H9 (cell line): ENCODE measurements around the gene PNPLA6. TPM values are rescaled to one million over a fixed set of nuclear protein-coding genes. Genes with fewer than 3 reads are reported as not detected.

Experiments
- DNase-seq: peaks from one replicate; pipeline ENCODE4 v3.0.0-alpha.2; 2017
- H2AFZ ChIP-seq: one replicate; pipeline ENCODE4 v1.6.1; 2013; ENCODE audit warnings: mild to moderate bottlenecking, low read length, control low read depth, moderate library complexity
- H2AK5ac ChIP-seq: 2 replicates; pipeline ENCODE4 v1.6.1; 2013; ENCODE audit warnings: low read length, control low read depth, mixed read lengths; ENCODE audit not compliant: insufficient read length
- H2BK120ac ChIP-seq: one replicate; pipeline ENCODE4 v1.6.1; 2013; ENCODE audit warnings: low read depth, mild to moderate bottlenecking, low read length, control low read depth, inconsistent platforms; ENCODE audit not compliant: poor library complexity, severe bottlenecking
- H2BK12ac ChIP-seq: 2 replicates; pipeline ENCODE4 v1.6.1; 2013; ENCODE audit warnings: low read length, control low read depth, mixed read lengths, low read depth; ENCODE audit not compliant: insufficient read length
- H2BK15ac ChIP-seq: 2 replicates; pipeline ENCODE4 v1.6.1; 2013; ENCODE audit warnings: low read depth, low read length, control low read depth
- H2BK20ac ChIP-seq: one replicate; pipeline ENCODE4 v1.6.1; 2013; ENCODE audit warnings: low read depth, mild to moderate bottlenecking, low read length, control low read depth, inconsistent platforms; ENCODE audit not compliant: poor library complexity, severe bottlenecking
- H2BK5ac ChIP-seq: 2 replicates; pipeline ENCODE4 v1.6.1; 2013; ENCODE audit warnings: low read length, control low read depth, mixed read lengths; ENCODE audit not compliant: insufficient read length
- H3K14ac ChIP-seq: 2 replicates; pipeline ENCODE4 v1.6.1; 2013; ENCODE audit warnings: low read length, control low read depth; ENCODE audit not compliant: insufficient read depth
- H3K18ac ChIP-seq: 2 replicates; pipeline ENCODE4 v1.6.1; 2013; ENCODE audit warnings: low read depth, mild to moderate bottlenecking, mixed read lengths, low read length, control low read depth; ENCODE audit not compliant: insufficient read length
- H3K23ac ChIP-seq: 2 replicates; pipeline ENCODE4 v1.6.1; 2013; ENCODE audit warnings: low read length, control low read depth, mixed read lengths, low read depth; ENCODE audit not compliant: insufficient read length
- H3K23me2 ChIP-seq: 2 replicates; pipeline ENCODE4 v1.6.1; 2013; ENCODE audit warnings: low read depth, mild to moderate bottlenecking, mixed read lengths, low read length, control low read depth; ENCODE audit not compliant: insufficient read length, poor library complexity, severe bottlenecking
- H3K27ac ChIP-seq: 2 replicates; pipeline ENCODE4 v1.5.1; 2013; ENCODE audit warnings: low read length, control low read depth, mixed read lengths, low read depth; ENCODE audit not compliant: insufficient read length
- H3K27me3 ChIP-seq: 2 replicates; pipeline ENCODE4 v1.6.1; 2013; ENCODE audit warnings: low read length, control low read depth, inconsistent platforms; ENCODE audit not compliant: insufficient read depth
- H3K4ac ChIP-seq: 2 replicates; pipeline ENCODE4 v1.6.1; 2013; ENCODE audit warnings: low read depth, mild to moderate bottlenecking, control low read depth, inconsistent platforms, low read length, moderate library complexity
- H3K4me1 ChIP-seq: 2 replicates; pipeline ENCODE4 v1.6.1; 2013; ENCODE audit warnings: low read length, control low read depth, inconsistent platforms; ENCODE audit not compliant: insufficient read depth
- H3K4me2 ChIP-seq: 2 replicates; pipeline ENCODE4 v1.6.1; 2013; ENCODE audit warnings: low read length, control low read depth, mixed read lengths; ENCODE audit not compliant: insufficient read length, insufficient read depth
- H3K56ac ChIP-seq: 2 replicates; pipeline ENCODE4 v1.6.1; 2013; ENCODE audit warnings: low read depth, mild to moderate bottlenecking, mixed read lengths, low read length, control low read depth; ENCODE audit not compliant: insufficient read length
- H3K79me1 ChIP-seq: 2 replicates; pipeline ENCODE4 v1.6.1; 2013; ENCODE audit warnings: low read depth, mild to moderate bottlenecking, moderate library complexity, low read length, control low read depth, inconsistent platforms; ENCODE audit not compliant: insufficient read depth, poor library complexity, severe bottlenecking
- H3K79me2 ChIP-seq: 2 replicates; pipeline ENCODE4 v1.6.1; 2013; ENCODE audit warnings: low read length, control low read depth, inconsistent platforms; ENCODE audit not compliant: insufficient read depth
- H3K9ac ChIP-seq: 2 replicates; pipeline ENCODE4 v1.6.1; 2013; ENCODE audit warnings: low read length, control low read depth, mixed read lengths; ENCODE audit not compliant: insufficient read length; ENCODE audit errors: extremely low read depth
- H3K9me3 ChIP-seq: one replicate; pipeline ENCODE4 v1.6.1; 2013; ENCODE audit warnings: low read depth, low read length, inconsistent platforms; ENCODE audit not compliant: control insufficient read depth
- H3T11ph ChIP-seq: one replicate; pipeline ENCODE4 v1.6.1; 2013; ENCODE audit warnings: mild to moderate bottlenecking, low read length, control low read depth, inconsistent platforms
- H4K20me1 ChIP-seq: one replicate; pipeline ENCODE4 v1.6.1; 2013; ENCODE audit not compliant: control insufficient read depth, insufficient read length, insufficient read depth
- H4K5ac ChIP-seq: 2 replicates; pipeline ENCODE4 v1.6.1; 2013; ENCODE audit warnings: low read depth, mild to moderate bottlenecking, mixed read lengths, low read length, control low read depth; ENCODE audit not compliant: insufficient read length
- H4K8ac ChIP-seq: replicated peaks from 2 replicates; pipeline ENCODE4 v1.6.1; 2013; ENCODE audit warnings: low read length, control low read depth, mixed read lengths, low read depth; ENCODE audit not compliant: insufficient read length
- H4K91ac ChIP-seq: 2 replicates; pipeline ENCODE4 v1.6.1; 2013; ENCODE audit warnings: low read depth, mild to moderate bottlenecking, moderate library complexity, mixed read lengths, low read length, control low read depth; ENCODE audit not compliant: insufficient read length
- H3K27ac Mint-ChIP-seq, 3 experiments: 2 replicates in 2 of 3; 3 replicates in 1 of 3; pipeline ENCODE4 v1.8.0; 2020 to 2021; ENCODE audit warnings: mixed read lengths in 3 of 3, mild to moderate bottlenecking in 1 of 3, moderate library complexity in 1 of 3
- H3K27me3 Mint-ChIP-seq: 2 replicates; pipeline ENCODE4 v1.8.0; 2021; ENCODE audit warnings: low read depth, mild to moderate bottlenecking, moderate library complexity, mixed read lengths
- H3K36me3 Mint-ChIP-seq, 3 experiments: 2 replicates in 2 of 3; 3 replicates in 1 of 3; pipeline ENCODE4 v1.8.0; 2020 to 2021; ENCODE audit warnings: low read depth in 3 of 3, mixed read lengths in 3 of 3; ENCODE audit not compliant: insufficient read depth in 1 of 3
- H3K4me1 Mint-ChIP-seq, 2 experiments: 2 replicates each; pipeline ENCODE4 v1.8.0; 2020; ENCODE audit warnings: mixed read lengths in 2 of 2
- H3K4me3 Mint-ChIP-seq, 2 experiments: 2 replicates in 1 of 2; 3 replicates in 1 of 2; pipeline ENCODE4 v1.8.0; 2020 to 2021; ENCODE audit warnings: mild to moderate bottlenecking in 2 of 2, mixed read lengths in 2 of 2, moderate library complexity in 1 of 2
- H3K9me3 Mint-ChIP-seq, 2 experiments: 2 replicates in 1 of 2; 3 replicates in 1 of 2; pipeline ENCODE4 v1.8.0; 2020; ENCODE audit warnings: mild to moderate bottlenecking in 2 of 2, mixed read lengths in 2 of 2, moderate library complexity in 1 of 2
- WGBS: extraction: QIAGEN DNeasy Blood & Tissue Kit; methylation state at CpG from one replicate; pipeline ENCODE4 v1.1.7; 2013; ENCODE audit warnings: missing lambda C conversion rate, low lambda C conversion rate, mixed read lengths; ENCODE audit not compliant: insufficient read length; ENCODE audit errors: extremely low coverage; 5-methylcytosine and 5-hydroxymethylcytosine counted together
- total RNA-seq: library from RNA; stranded (reverse); gene quantifications from 2 replicates; pipeline ENCODE4 v1.2.1, GENCODE V29; 2021
- TF ChIP-seq, protein P1 (sequence below): fragments of 200-600 bp; sonication (generic); conservative IDR thresholded peaks from 3 replicates; pipeline ENCODE4 v1.8.0; 2021; ENCODE audit warnings: antibody characterized with exemption, mild to moderate bottlenecking

Gene PNPLA6
- total RNA-seq, 1 experiment from 2014 or later = 130 TPM

GRCh38 chr19:7550987-7551761 is 15.7 kb downstream of the PNPLA6 start:
- H2AK5ac ChIP-seq = no peak overlapping the region
- H2AFZ ChIP-seq = no peak overlapping the region
- H3K23me2 ChIP-seq = no peaks in the 10 kb centered on the region
- no peak overlapping the region for H3T11ph ChIP-seq
- H4K8ac ChIP-seq = no peak overlapping the region
- Mint-ChIP-seq H3K9me3 (no peaks in the 10 kb centered on the region; a peak in 1 of 5 replicates), H3K4me1 (peaks cover 7 to 10% of the 10 kb centered on the region in 2 experiments; a peak in 3 of 4 replicates), H3K4me3 (peak overlapping the region; percentile 59 to 78), H3K27ac (peak overlapping the region; percentile 74 to 96 (median 79); a peak in 5 of 7 replicates), H3K36me3 (peaks cover 6 to 39% (median 16%) of the 10 kb centered on the region in 3 experiments; a peak in 6 of 7 replicates), H3K27me3 (no peaks in the 10 kb centered on the region)
- no peak overlapping the region for H3K23ac ChIP-seq
- H3K56ac ChIP-seq = no peak overlapping the region
- H3K9ac ChIP-seq = no peak overlapping the region
- H3K27me3 ChIP-seq = no peaks in the 10 kb centered on the region
- H4K20me1 ChIP-seq = no peaks in the 10 kb centered on the region
- H4K5ac ChIP-seq = no peak overlapping the region
- DNase-seq = peak; percentile 98
- no peak overlapping the region for H2BK12ac ChIP-seq
- H3K79me2 ChIP-seq = no peaks in the 10 kb centered on the region
- no peak overlapping the region for H2BK5ac ChIP-seq
- H3K4me2 ChIP-seq = peak overlapping the region; percentile 45
- TF ChIP-seq, protein P1, sequence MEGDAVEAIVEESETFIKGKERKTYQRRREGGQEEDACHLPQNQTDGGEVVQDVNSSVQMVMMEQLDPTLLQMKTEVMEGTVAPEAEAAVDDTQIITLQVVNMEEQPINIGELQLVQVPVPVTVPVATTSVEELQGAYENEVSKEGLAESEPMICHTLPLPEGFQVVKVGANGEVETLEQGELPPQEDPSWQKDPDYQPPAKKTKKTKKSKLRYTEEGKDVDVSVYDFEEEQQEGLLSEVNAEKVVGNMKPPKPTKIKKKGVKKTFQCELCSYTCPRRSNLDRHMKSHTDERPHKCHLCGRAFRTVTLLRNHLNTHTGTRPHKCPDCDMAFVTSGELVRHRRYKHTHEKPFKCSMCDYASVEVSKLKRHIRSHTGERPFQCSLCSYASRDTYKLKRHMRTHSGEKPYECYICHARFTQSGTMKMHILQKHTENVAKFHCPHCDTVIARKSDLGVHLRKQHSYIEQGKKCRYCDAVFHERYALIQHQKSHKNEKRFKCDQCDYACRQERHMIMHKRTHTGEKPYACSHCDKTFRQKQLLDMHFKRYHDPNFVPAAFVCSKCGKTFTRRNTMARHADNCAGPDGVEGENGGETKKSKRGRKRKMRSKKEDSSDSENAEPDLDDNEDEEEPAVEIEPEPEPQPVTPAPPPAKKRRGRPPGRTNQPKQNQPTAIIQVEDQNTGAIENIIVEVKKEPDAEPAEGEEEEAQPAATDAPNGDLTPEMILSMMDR = no peak
- H3K4me1 ChIP-seq = peaks cover 2% of the 10 kb centered on the region; the same call in 1 of the 2 replicates
- H3K18ac ChIP-seq = no peak overlapping the region
- no peaks in the 10 kb centered on the region for H3K79me1 ChIP-seq
- H3K4ac ChIP-seq = no peak overlapping the region
- no peak overlapping the region for H3K14ac ChIP-seq
- no peaks in the 10 kb centered on the region for H3K9me3 ChIP-seq
- H2BK20ac ChIP-seq = no peak overlapping the region
- no peak overlapping the region for H3K27ac ChIP-seq
- H2BK15ac ChIP-seq = no peak overlapping the region
- no CpG with 5 or more reads among the region's 51 CpGs for WGBS
- H4K91ac ChIP-seq = no peak overlapping the region
- H2BK120ac ChIP-seq = no peak overlapping the region
